GM11168 (cell line): ENCODE results near the gene KCNG2.
"Not testable (repeated sequence)": the region's sequence is repeated elsewhere in the genome, so short reads cannot be mapped to it uniquely, and the experiment has no call there.

Source experiments
- in situ Hi-C: fragments of 300-500 bp; cut with MboI; formaldehyde crosslinking; loops from one replicate; pipeline ENCODE4 v1.12.0; 2022; ENCODE audit warnings: low sequenced_read_pairs; ENCODE audit not compliant: unreplicated experiment

Gene KCNG2

GRCh38 chr18:79848579-79849327 is 51.0 kb downstream of the KCNG2 start:
- in situ Hi-C loops: no loop called here

GRCh38 chr18:79849328-79850207 is 51.8 kb downstream of the KCNG2 start:
- in situ Hi-C loops: no loop called here

- in situ Hi-C loops: no loop called here
Measured at GRCh38 chr18:79850731-79851130, 53.0 kb downstream of the KCNG2 start.

- in situ Hi-C loops: no loop called here
Measured at GRCh38 chr18:79851489-79851888, 53.8 kb downstream of the KCNG2 start.

GRCh38 chr18:79851950-79852349 is 54.2 kb downstream of the KCNG2 start:
- in situ Hi-C loops: no loop called here

- in situ Hi-C loops: no loop called here
Measured at GRCh38 chr18:79852561-79853302, 55.0 kb downstream of the KCNG2 start.

- in situ Hi-C loops: no loop called here
Measured at GRCh38 chr18:79853303-79853992, 55.7 kb downstream of the KCNG2 start.

GRCh38 chr18:79853993-79854364 is 56.2 kb downstream of the KCNG2 start:
- in situ Hi-C loops: no loop called here

GRCh38 chr18:79855147-79855933 is 57.6 kb downstream of the KCNG2 start:
- in situ Hi-C loops: no loop called here

GRCh38 chr18:79856119-79857007 is 58.6 kb downstream of the KCNG2 start:
- in situ Hi-C loops: no loop called here

GRCh38 chr18:79857082-79857671 is 59.4 kb downstream of the KCNG2 start:
- in situ Hi-C loops: no loop called here

- in situ Hi-C loops: no loop called here
Measured at GRCh38 chr18:79859314-79859713, 61.6 kb downstream of the KCNG2 start.

GRCh38 chr18:79861687-79862086 is 63.9 kb downstream of the KCNG2 start:
- in situ Hi-C loops: no loop called here

- in situ Hi-C loops: no loop called here
Measured at GRCh38 chr18:79862562-79862961, 64.8 kb downstream of the KCNG2 start.

- in situ Hi-C loops: no loop called here
Measured at GRCh38 chr18:79863161-79864005, 65.6 kb downstream of the KCNG2 start.

- in situ Hi-C loops: no loop called here
Measured at GRCh38 chr18:79864006-79864725, 66.4 kb downstream of the KCNG2 start.

- in situ Hi-C loops: not testable (repeated sequence)
Measured at GRCh38 chr18:79864955-79865354, 67.2 kb downstream of the KCNG2 start.
